H9 (cell line): ENCODE results near the gene NCAM2. TPM values are rescaled to one million over a fixed set of nuclear protein-coding genes. Genes with fewer than 3 reads are reported as not detected.
"Not testable (repeated sequence)": the region's sequence is repeated elsewhere in the genome, so short reads cannot be mapped to it uniquely, and the experiment has no call there.

Experiments used
- DNase-seq: peaks from one replicate; pipeline ENCODE4 v3.0.0-alpha.2; 2017
- H2AFZ ChIP-seq: one replicate; pipeline ENCODE4 v1.6.1; 2013; ENCODE audit warnings: mild to moderate bottlenecking, low read length, control low read depth, moderate library complexity
- H2AK5ac ChIP-seq: 2 replicates; pipeline ENCODE4 v1.6.1; 2013; ENCODE audit warnings: low read length, control low read depth, mixed read lengths; ENCODE audit not compliant: insufficient read length
- H2BK120ac ChIP-seq: one replicate; pipeline ENCODE4 v1.6.1; 2013; ENCODE audit warnings: low read depth, mild to moderate bottlenecking, low read length, control low read depth, inconsistent platforms; ENCODE audit not compliant: poor library complexity, severe bottlenecking
- H2BK12ac ChIP-seq: 2 replicates; pipeline ENCODE4 v1.6.1; 2013; ENCODE audit warnings: low read length, control low read depth, mixed read lengths, low read depth; ENCODE audit not compliant: insufficient read length
- H2BK15ac ChIP-seq: 2 replicates; pipeline ENCODE4 v1.6.1; 2013; ENCODE audit warnings: low read depth, low read length, control low read depth
- H2BK20ac ChIP-seq: one replicate; pipeline ENCODE4 v1.6.1; 2013; ENCODE audit warnings: low read depth, mild to moderate bottlenecking, low read length, control low read depth, inconsistent platforms; ENCODE audit not compliant: poor library complexity, severe bottlenecking
- H2BK5ac ChIP-seq: 2 replicates; pipeline ENCODE4 v1.6.1; 2013; ENCODE audit warnings: low read length, control low read depth, mixed read lengths; ENCODE audit not compliant: insufficient read length
- H3K14ac ChIP-seq: 2 replicates; pipeline ENCODE4 v1.6.1; 2013; ENCODE audit warnings: low read length, control low read depth; ENCODE audit not compliant: insufficient read depth
- H3K18ac ChIP-seq: 2 replicates; pipeline ENCODE4 v1.6.1; 2013; ENCODE audit warnings: low read depth, mild to moderate bottlenecking, mixed read lengths, low read length, control low read depth; ENCODE audit not compliant: insufficient read length
- H3K23ac ChIP-seq: 2 replicates; pipeline ENCODE4 v1.6.1; 2013; ENCODE audit warnings: low read length, control low read depth, mixed read lengths, low read depth; ENCODE audit not compliant: insufficient read length
- H3K23me2 ChIP-seq: 2 replicates; pipeline ENCODE4 v1.6.1; 2013; ENCODE audit warnings: low read depth, mild to moderate bottlenecking, mixed read lengths, low read length, control low read depth; ENCODE audit not compliant: insufficient read length, poor library complexity, severe bottlenecking
- H3K27ac ChIP-seq: 2 replicates; pipeline ENCODE4 v1.5.1; 2013; ENCODE audit warnings: low read length, control low read depth, mixed read lengths, low read depth; ENCODE audit not compliant: insufficient read length
- H3K27me3 ChIP-seq: 2 replicates; pipeline ENCODE4 v1.6.1; 2013; ENCODE audit warnings: low read length, control low read depth, inconsistent platforms; ENCODE audit not compliant: insufficient read depth
- H3K4ac ChIP-seq: 2 replicates; pipeline ENCODE4 v1.6.1; 2013; ENCODE audit warnings: low read depth, mild to moderate bottlenecking, control low read depth, inconsistent platforms, low read length, moderate library complexity
- H3K4me1 ChIP-seq: 2 replicates; pipeline ENCODE4 v1.6.1; 2013; ENCODE audit warnings: low read length, control low read depth, inconsistent platforms; ENCODE audit not compliant: insufficient read depth
- H3K4me2 ChIP-seq: 2 replicates; pipeline ENCODE4 v1.6.1; 2013; ENCODE audit warnings: low read length, control low read depth, mixed read lengths; ENCODE audit not compliant: insufficient read length, insufficient read depth
- H3K56ac ChIP-seq: 2 replicates; pipeline ENCODE4 v1.6.1; 2013; ENCODE audit warnings: low read depth, mild to moderate bottlenecking, mixed read lengths, low read length, control low read depth; ENCODE audit not compliant: insufficient read length
- H3K79me1 ChIP-seq: 2 replicates; pipeline ENCODE4 v1.6.1; 2013; ENCODE audit warnings: low read depth, mild to moderate bottlenecking, moderate library complexity, low read length, control low read depth, inconsistent platforms; ENCODE audit not compliant: insufficient read depth, poor library complexity, severe bottlenecking
- H3K79me2 ChIP-seq: 2 replicates; pipeline ENCODE4 v1.6.1; 2013; ENCODE audit warnings: low read length, control low read depth, inconsistent platforms; ENCODE audit not compliant: insufficient read depth
- H3K9ac ChIP-seq: 2 replicates; pipeline ENCODE4 v1.6.1; 2013; ENCODE audit warnings: low read length, control low read depth, mixed read lengths; ENCODE audit not compliant: insufficient read length; ENCODE audit errors: extremely low read depth
- H3K9me3 ChIP-seq: one replicate; pipeline ENCODE4 v1.6.1; 2013; ENCODE audit warnings: low read depth, low read length, inconsistent platforms; ENCODE audit not compliant: control insufficient read depth
- H3T11ph ChIP-seq: one replicate; pipeline ENCODE4 v1.6.1; 2013; ENCODE audit warnings: mild to moderate bottlenecking, low read length, control low read depth, inconsistent platforms
- H4K20me1 ChIP-seq: one replicate; pipeline ENCODE4 v1.6.1; 2013; ENCODE audit not compliant: control insufficient read depth, insufficient read length, insufficient read depth
- H4K5ac ChIP-seq: 2 replicates; pipeline ENCODE4 v1.6.1; 2013; ENCODE audit warnings: low read depth, mild to moderate bottlenecking, mixed read lengths, low read length, control low read depth; ENCODE audit not compliant: insufficient read length
- H4K8ac ChIP-seq: replicated peaks from 2 replicates; pipeline ENCODE4 v1.6.1; 2013; ENCODE audit warnings: low read length, control low read depth, mixed read lengths, low read depth; ENCODE audit not compliant: insufficient read length
- H4K91ac ChIP-seq: 2 replicates; pipeline ENCODE4 v1.6.1; 2013; ENCODE audit warnings: low read depth, mild to moderate bottlenecking, moderate library complexity, mixed read lengths, low read length, control low read depth; ENCODE audit not compliant: insufficient read length
- H3K27ac Mint-ChIP-seq, 3 experiments: 2 replicates in 2 of 3; 3 replicates in 1 of 3; pipeline ENCODE4 v1.8.0; 2020 to 2021; ENCODE audit warnings: mixed read lengths in 3 of 3, mild to moderate bottlenecking in 1 of 3, moderate library complexity in 1 of 3
- H3K27me3 Mint-ChIP-seq: 2 replicates; pipeline ENCODE4 v1.8.0; 2021; ENCODE audit warnings: low read depth, mild to moderate bottlenecking, moderate library complexity, mixed read lengths
- H3K36me3 Mint-ChIP-seq, 3 experiments: 2 replicates in 2 of 3; 3 replicates in 1 of 3; pipeline ENCODE4 v1.8.0; 2020 to 2021; ENCODE audit warnings: low read depth in 3 of 3, mixed read lengths in 3 of 3; ENCODE audit not compliant: insufficient read depth in 1 of 3
- H3K4me1 Mint-ChIP-seq, 2 experiments: 2 replicates each; pipeline ENCODE4 v1.8.0; 2020; ENCODE audit warnings: mixed read lengths in 2 of 2
- H3K4me3 Mint-ChIP-seq, 2 experiments: 2 replicates in 1 of 2; 3 replicates in 1 of 2; pipeline ENCODE4 v1.8.0; 2020 to 2021; ENCODE audit warnings: mild to moderate bottlenecking in 2 of 2, mixed read lengths in 2 of 2, moderate library complexity in 1 of 2
- H3K9me3 Mint-ChIP-seq, 2 experiments: 2 replicates in 1 of 2; 3 replicates in 1 of 2; pipeline ENCODE4 v1.8.0; 2020; ENCODE audit warnings: mild to moderate bottlenecking in 2 of 2, mixed read lengths in 2 of 2, moderate library complexity in 1 of 2
- WGBS: extraction: QIAGEN DNeasy Blood & Tissue Kit; methylation state at CpG from one replicate; pipeline ENCODE4 v1.1.7; 2013; ENCODE audit warnings: missing lambda C conversion rate, low lambda C conversion rate, mixed read lengths; ENCODE audit not compliant: insufficient read length; ENCODE audit errors: extremely low coverage; 5-methylcytosine and 5-hydroxymethylcytosine counted together
- total RNA-seq: library from RNA; stranded (reverse); gene quantifications from 2 replicates; pipeline ENCODE4 v1.2.1, GENCODE V29; 2021

The NCAM2 gene
- total RNA-seq, 1 experiment from 2014 or later: 2.2 TPM

DNA sequence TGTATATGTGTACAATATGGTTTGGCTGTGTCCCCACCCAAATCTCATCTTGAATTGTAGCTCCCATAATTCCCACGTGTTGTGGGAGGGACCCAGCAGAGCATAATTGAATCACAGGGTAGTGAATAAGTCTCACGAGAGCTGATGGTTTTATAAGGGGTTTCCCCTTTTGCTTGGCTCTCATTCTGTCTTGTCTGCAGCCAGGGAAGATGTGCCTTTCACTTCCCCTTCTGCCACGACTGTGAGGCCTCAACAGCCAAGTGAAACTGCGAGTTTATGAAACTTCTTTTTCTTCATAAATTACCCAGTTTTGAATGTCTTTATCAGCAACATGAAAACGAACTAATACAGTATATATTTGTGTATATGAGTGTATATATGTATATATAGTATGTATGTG lies 406.1 kb downstream of the NCAM2 start:
- not testable (repeated sequence) for H2AFZ ChIP-seq, H3K4me1 ChIP-seq, H4K5ac ChIP-seq, H3K9ac ChIP-seq, H2BK120ac ChIP-seq, H4K20me1 ChIP-seq, H4K8ac ChIP-seq, H3K4ac ChIP-seq, H3K27me3 ChIP-seq, H3K18ac ChIP-seq, H3K79me1 ChIP-seq, H2BK15ac ChIP-seq, H3K27me3 Mint-ChIP-seq, H3K4me1 Mint-ChIP-seq, H3K23ac ChIP-seq, H3K23me2 ChIP-seq, H3T11ph ChIP-seq, H2AK5ac ChIP-seq, H3K79me2 ChIP-seq, H2BK5ac ChIP-seq, H3K14ac ChIP-seq, H4K91ac ChIP-seq, H3K27ac Mint-ChIP-seq, DNase-seq, H3K56ac ChIP-seq, H3K4me2 ChIP-seq, H3K9me3 ChIP-seq, H3K27ac ChIP-seq, H2BK20ac ChIP-seq, H2BK12ac ChIP-seq, H3K4me3 Mint-ChIP-seq
- peaks cover 3 to 11% (median 3%) of the 10 kb centered on the region in 3 experiments; a peak in 5 of 7 replicates for H3K36me3 Mint-ChIP-seq
- peaks cover 15 to 18% of the 10 kb centered on the region in 2 experiments for H3K9me3 Mint-ChIP-seq
- WGBS: no CpG with 5 or more reads among the region's 5 CpGs
